ENCODE data around the gene NODAL.

The NODAL gene

GRCh38 chr10:70432561-70433263 is 8.8 kb downstream of the NODAL start:
- DNase-seq (ENCODE audit: low read depth) = no peak

GRCh38 chr10:70432101-70432500 is 9.4 kb downstream of the NODAL start:
- DNase-seq (ENCODE audit: low read depth) = no peak

GRCh38 chr10:70430493-70431445 is 10.7 kb downstream of the NODAL start:
- DNase-seq (ENCODE audit: low read depth) = no peak

- DNase-seq (ENCODE audit: low read depth) = no peak
Observed at GRCh38 chr10:70426823-70427222, 14.7 kb downstream of the NODAL start.

- no peak for DNase-seq (ENCODE audit: low read depth)
Observed at GRCh38 chr10:70425096-70425495, 16.4 kb downstream of the NODAL start.

GRCh38 chr10:70424320-70424719 is 17.2 kb downstream of the NODAL start:
- DNase-seq (ENCODE audit: low read depth) = no peak

GRCh38 chr10:70418713-70419112 is 22.8 kb downstream of the NODAL start:
- no peak for DNase-seq (ENCODE audit: low read depth)

GRCh38 chr10:70418229-70418628 is 23.3 kb downstream of the NODAL start:
- DNase-seq (ENCODE audit: low read depth) = peak; percentile 63

- no peak for DNase-seq (ENCODE audit: low read depth)
Observed at GRCh38 chr10:70417568-70417967, 23.9 kb downstream of the NODAL start.

- no peak for DNase-seq (ENCODE audit: low read depth)
Observed at GRCh38 chr10:70412356-70412755, 29.1 kb downstream of the NODAL start.

GRCh38 chr10:70410608-70411007 is 30.9 kb downstream of the NODAL start:
- peak; percentile 23 for DNase-seq (ENCODE audit: low read depth)

- DNase-seq (ENCODE audit: low read depth) = no peak
Observed at GRCh38 chr10:70409772-70410171, 31.7 kb downstream of the NODAL start.

- DNase-seq (ENCODE audit: low read depth) = peak; percentile 97
Observed at GRCh38 chr10:70405037-70405824, 36.2 kb downstream of the NODAL start.

- peak; percentile 62 for DNase-seq (ENCODE audit: low read depth)
Observed at GRCh38 chr10:70404787-70405036, 36.8 kb downstream of the NODAL start.

- peak; percentile 95 for DNase-seq (ENCODE audit: low read depth)
Observed at GRCh38 chr10:70404036-70404786, 37.3 kb downstream of the NODAL start, which contains the start of gene EIF4EBP2. Gene EIF4EBP2 (plus strand): TSS chr10:70404145. CDS start chr10:70404402, 257 bp downstream.

GRCh38 chr10:70403483-70404035 is 37.9 kb downstream of the NODAL start:
- no peak for DNase-seq (ENCODE audit: low read depth)

- no peak for DNase-seq (ENCODE audit: low read depth)
Observed at GRCh38 chr10:70399177-70399576, 42.3 kb downstream of the NODAL start.

- DNase-seq (ENCODE audit: low read depth) = no peak
Observed at GRCh38 chr10:70396140-70396539, 45.3 kb downstream of the NODAL start.

GRCh38 chr10:70391654-70392053 is 49.8 kb downstream of the NODAL start:
- no peak for DNase-seq (ENCODE audit: low read depth)
